Trophoblast cell (in vitro differentiated cells and primary cell): ENCODE results near the gene BDKRB2.

Experiments
- DNase-seq, 2 donors: peaks; one replicate each; pipeline ENCODE4 v3.0.0-alpha.2; 2016
- H2AFZ ChIP-seq: 2 replicates; pipeline ENCODE4 v1.6.1; 2013; ENCODE audit warnings: low read length, moderate library complexity, mild to moderate bottlenecking; ENCODE audit not compliant: insufficient read depth, poor library complexity
- H2AK5ac ChIP-seq: 2 replicates; pipeline ENCODE4 v1.6.1; 2013; ENCODE audit warnings: mild to moderate bottlenecking, low read length
- H2BK120ac ChIP-seq: 2 replicates; pipeline ENCODE4 v1.6.1; 2013; ENCODE audit warnings: low read length, mild to moderate bottlenecking, moderate library complexity; ENCODE audit not compliant: insufficient read depth, poor library complexity
- H2BK12ac ChIP-seq: 2 replicates; pipeline ENCODE4 v1.6.1; 2013; ENCODE audit warnings: mild to moderate bottlenecking, low read length, moderate library complexity
- H2BK5ac ChIP-seq: 2 replicates; pipeline ENCODE4 v1.6.1; 2013; ENCODE audit warnings: low read length, low read depth, moderate library complexity, mild to moderate bottlenecking; ENCODE audit not compliant: poor library complexity
- H3K14ac ChIP-seq: 2 replicates; pipeline ENCODE4 v1.6.1; 2013; ENCODE audit warnings: mild to moderate bottlenecking, low read length
- H3K18ac ChIP-seq: 2 replicates; pipeline ENCODE4 v1.6.1; 2013; ENCODE audit warnings: mild to moderate bottlenecking, low read length
- H3K23ac ChIP-seq: 2 replicates; pipeline ENCODE4 v1.6.1; 2013; ENCODE audit warnings: low read length
- H3K27ac ChIP-seq: 2 replicates; pipeline ENCODE4 v1.5.1; 2013; ENCODE audit warnings: low read depth, mild to moderate bottlenecking, inconsistent platforms, low read length, moderate library complexity
- H3K27me3 ChIP-seq: 2 replicates; pipeline ENCODE4 v1.6.1; 2013; ENCODE audit warnings: inconsistent platforms, mild to moderate bottlenecking, low read length, moderate library complexity; ENCODE audit not compliant: insufficient read depth
- H3K36me3 ChIP-seq, 2 experiments: 1 replicate in 1 of 2; 2 replicates in 1 of 2; pipeline ENCODE4 v1.6.1; 2013; ENCODE audit warnings: low read length in 2 of 2, mild to moderate bottlenecking in 2 of 2, moderate library complexity in 1 of 2; ENCODE audit not compliant: insufficient read depth in 2 of 2, control insufficient read depth in 1 of 2
- H3K4ac ChIP-seq: 2 replicates; pipeline ENCODE4 v1.6.1; 2013; ENCODE audit warnings: low read depth, mild to moderate bottlenecking, low read length, moderate library complexity
- H3K4me1 ChIP-seq, 2 experiments: 1 replicate in 1 of 2; 2 replicates in 1 of 2; pipeline ENCODE4 v1.6.1; 2013; ENCODE audit warnings: low read length in 2 of 2, mild to moderate bottlenecking in 2 of 2, moderate library complexity in 1 of 2; ENCODE audit not compliant: insufficient read depth in 2 of 2, control insufficient read depth in 1 of 2
- H3K4me2 ChIP-seq: 2 replicates; pipeline ENCODE4 v1.6.1; 2013; ENCODE audit warnings: inconsistent platforms, mild to moderate bottlenecking, low read length, moderate library complexity
- H3K4me3 ChIP-seq: 2 replicates; pipeline ENCODE4 v1.5.1; 2013; ENCODE audit warnings: mild to moderate bottlenecking, low read depth, low read length, inconsistent platforms
- H3K79me1 ChIP-seq: one replicate; pipeline ENCODE4 v1.6.1; 2013; ENCODE audit warnings: low read length
- H3K79me2 ChIP-seq: 2 replicates; pipeline ENCODE4 v1.6.1; 2013; ENCODE audit warnings: low read length, mild to moderate bottlenecking; ENCODE audit not compliant: control insufficient read depth, insufficient read depth, poor library complexity
- H3K9ac ChIP-seq: 2 replicates; pipeline ENCODE4 v1.6.1; 2013; ENCODE audit warnings: mild to moderate bottlenecking, low read length
- H3K9me3 ChIP-seq: 2 replicates; pipeline ENCODE4 v1.6.1; 2013; ENCODE audit warnings: low read depth, mild to moderate bottlenecking, control low read depth, inconsistent platforms, low read length; ENCODE audit not compliant: insufficient read depth
- H4K12ac ChIP-seq: 2 replicates; pipeline ENCODE4 v1.6.1; 2013; ENCODE audit warnings: low read depth, mild to moderate bottlenecking, low read length, moderate library complexity
- H4K8ac ChIP-seq: 2 replicates; pipeline ENCODE4 v1.6.1; 2013; ENCODE audit warnings: low read depth, mild to moderate bottlenecking, low read length, moderate library complexity
- H4K91ac ChIP-seq: one replicate; pipeline ENCODE4 v1.6.1; 2013; ENCODE audit warnings: low read depth, mild to moderate bottlenecking, low read length, moderate library complexity
- WGBS: extraction: QIAGEN DNeasy Blood & Tissue Kit; methylation state at CpG from one replicate; pipeline ENCODE4 v1.1.7; 2013; ENCODE audit warnings: missing lambda C conversion rate; ENCODE audit not compliant: insufficient read length, insufficient coverage; ENCODE audit errors: extremely low coverage; 5-methylcytosine and 5-hydroxymethylcytosine counted together

BDKRB2 gene

GRCh38 chr14:96264200-96264553 lies 59.5 kb downstream of the BDKRB2 start:
- Histone ChIP-seq H3K79me2 (peaks cover under 1% of the 10 kb centered on the region), H4K8ac (no peak overlapping the region)

GRCh38 chr14:96264853-96265252 lies 60.2 kb downstream of the BDKRB2 start:
- no peaks in the 10 kb centered on the region for H3K27me3 ChIP-seq
- H2AFZ ChIP-seq: no peak overlapping the region
- no peak overlapping the region for H2BK5ac ChIP-seq
- no peak overlapping the region for H3K14ac ChIP-seq
- H2BK12ac ChIP-seq: peak overlapping the region; percentile 94
- H3K9ac ChIP-seq: no peak overlapping the region
- H2AK5ac ChIP-seq: no peak overlapping the region
- DNase-seq: peak in 1 of 2 donors; percentile 44
- peak overlapping the region; percentile 59 for H4K91ac ChIP-seq
- H3K4me2 ChIP-seq: no peak overlapping the region
- no peak overlapping the region for H4K12ac ChIP-seq
- H3K4me1 ChIP-seq: peaks cover 25 to 32% of the 10 kb centered on the region in 2 experiments
- no peaks in the 10 kb centered on the region for H3K9me3 ChIP-seq
- H3K36me3 ChIP-seq: peaks cover 0 to 4% of the 10 kb centered on the region in 2 experiments
- H3K27ac ChIP-seq: no peak overlapping the region
- no peak overlapping the region for H3K23ac ChIP-seq
- no CpG with 5 or more reads among the region's 3 CpGs for WGBS
- H4K8ac ChIP-seq: no peak overlapping the region
- H3K4me3 ChIP-seq: no peak overlapping the region
- peak overlapping the region; percentile 25 for H2BK120ac ChIP-seq
- no peak overlapping the region for H3K4ac ChIP-seq
- peaks cover 39% of the 10 kb centered on the region for H3K79me1 ChIP-seq
- H3K18ac ChIP-seq: no peak overlapping the region
- peaks cover 3% of the 10 kb centered on the region for H3K79me2 ChIP-seq

More at GRCh38 chr14:96264200-96264553, 59.5 kb downstream of the BDKRB2 start:
- Histone ChIP-seq H3K4ac (no peak overlapping the region), H2BK120ac (peak overlapping the region; percentile 60), H3K23ac (no peak overlapping the region), H4K12ac (no peak overlapping the region), H3K36me3 (peaks cover 0 to 4% of the 10 kb centered on the region in 2 experiments), H3K9me3 (no peaks in the 10 kb centered on the region), H3K4me3 (no peak overlapping the region), H3K4me1 (peaks cover 22 to 25% of the 10 kb centered on the region in 2 experiments), H4K91ac (peak overlapping the region; percentile 65), H3K18ac (peak overlapping the region; percentile 37), H3K9ac (no peak overlapping the region), H3K4me2 (no peak overlapping the region), H3K27ac (no peak overlapping the region), H3K27me3 (no peaks in the 10 kb centered on the region), H2BK12ac (peak overlapping the region; percentile 93), H2AK5ac (peak overlapping the region; percentile 63), H2AFZ (no peak overlapping the region), H3K14ac (no peak overlapping the region), H3K79me1 (peaks cover 34% of the 10 kb centered on the region), H2BK5ac (peak overlapping the region; percentile 27)
- DNase-seq: no peak
- WGBS: no CpG with 5 or more reads among the region's 14 CpGs

GRCh38 chr14:96265383-96266095 lies 60.9 kb downstream of the BDKRB2 start:
- Histone ChIP-seq H3K23ac (no peak overlapping the region), H3K4me2 (no peak overlapping the region), H2BK5ac (peak overlapping the region; percentile 62), H3K27me3 (no peaks in the 10 kb centered on the region), H3K4ac (peak overlapping the region; percentile 3), H3K79me2 (peaks cover 5% of the 10 kb centered on the region), H4K91ac (peak overlapping the region; percentile 96), H2AK5ac (peak overlapping the region; percentile 20), H3K36me3 (peaks cover 0 to 4% of the 10 kb centered on the region in 2 experiments), H3K9me3 (no peaks in the 10 kb centered on the region), H4K8ac (peak overlapping the region; percentile 17), H2AFZ (no peak overlapping the region), H3K79me1 (peaks cover 43% of the 10 kb centered on the region), H3K14ac (peak overlapping the region; percentile 35), H3K4me1 (peaks cover 25 to 32% of the 10 kb centered on the region in 2 experiments), H2BK120ac (peak overlapping the region; percentile 48), H3K9ac (no peak overlapping the region), H2BK12ac (peak overlapping the region; percentile 94), H4K12ac (no peak overlapping the region), H3K27ac (no peak overlapping the region), H3K18ac (no peak overlapping the region), H3K4me3 (no peak overlapping the region)
- DNase-seq: no peak
- no CpG with 5 or more reads among the region's 16 CpGs for WGBS

- peak in 1 of 2 donors; percentile 29 for DNase-seq
- Histone ChIP-seq H2BK120ac (peak overlapping the region; percentile 70), H3K27me3 (no peaks in the 10 kb centered on the region), H3K79me2 (peaks cover 5% of the 10 kb centered on the region), H4K91ac (peak overlapping the region; percentile 96), H2BK12ac (peak overlapping the region; percentile 84), H3K9me3 (no peaks in the 10 kb centered on the region), H3K4me2 (no peak overlapping the region), H3K4me3 (no peak overlapping the region), H3K4ac (peak overlapping the region; percentile 8), H4K12ac (no peak overlapping the region), H2AK5ac (peak overlapping the region; percentile 84), H3K14ac (peak overlapping the region; percentile 37), H3K79me1 (peaks cover 49% of the 10 kb centered on the region), H3K18ac (peak overlapping the region; percentile 8), H2AFZ (no peak overlapping the region), H3K27ac (peak overlapping the region; percentile 46), H2BK5ac (peak overlapping the region; percentile 18), H4K8ac (peak overlapping the region; percentile 52), H3K4me1 (peaks cover 25 to 32% of the 10 kb centered on the region in 2 experiments), H3K23ac (no peak overlapping the region), H3K9ac (no peak overlapping the region), H3K36me3 (peaks cover 0 to 4% of the 10 kb centered on the region in 2 experiments)
- no CpG with 5 or more reads among the region's 3 CpGs for WGBS
These were observed 62.7 kb downstream of the BDKRB2 start for GRCh38 chr14:96267336-96267735.
